NOMO-1 treated with dmso at 0.1 percent for 144 hours (cell line): ENCODE results near the gene FZD7.

Experiments
- DNase-seq: peaks from one replicate; lab custom pipeline; 2025; ENCODE audit not compliant: unreplicated experiment; lab: John Stamatoyannopoulos, UW

Gene FZD7

GRCh38 chr2:202009581-202009980 is 24.1 kb upstream of the FZD7 start:
- DNase-seq, result no peak

DNA sequence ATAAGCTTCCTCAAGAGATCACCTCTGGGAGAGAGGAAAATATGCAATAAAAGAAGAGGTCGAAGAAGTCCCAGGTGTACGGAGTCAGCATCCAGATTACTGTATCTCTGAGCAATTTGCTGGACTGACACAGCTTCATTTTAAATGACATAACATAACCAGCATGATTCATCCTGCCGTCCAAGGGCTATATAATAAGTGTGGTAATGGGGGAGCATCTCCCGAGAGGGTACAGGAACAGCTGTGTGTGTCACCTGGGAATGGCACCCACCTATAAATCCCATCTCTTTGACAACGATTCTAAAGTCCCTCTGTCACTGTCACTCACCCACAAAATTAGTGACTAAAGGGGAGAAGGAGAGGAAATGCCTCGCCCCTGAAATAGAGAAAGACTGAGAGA is 19.3 kb upstream of the FZD7 start:
- DNase-seq, result no peak

DNA sequence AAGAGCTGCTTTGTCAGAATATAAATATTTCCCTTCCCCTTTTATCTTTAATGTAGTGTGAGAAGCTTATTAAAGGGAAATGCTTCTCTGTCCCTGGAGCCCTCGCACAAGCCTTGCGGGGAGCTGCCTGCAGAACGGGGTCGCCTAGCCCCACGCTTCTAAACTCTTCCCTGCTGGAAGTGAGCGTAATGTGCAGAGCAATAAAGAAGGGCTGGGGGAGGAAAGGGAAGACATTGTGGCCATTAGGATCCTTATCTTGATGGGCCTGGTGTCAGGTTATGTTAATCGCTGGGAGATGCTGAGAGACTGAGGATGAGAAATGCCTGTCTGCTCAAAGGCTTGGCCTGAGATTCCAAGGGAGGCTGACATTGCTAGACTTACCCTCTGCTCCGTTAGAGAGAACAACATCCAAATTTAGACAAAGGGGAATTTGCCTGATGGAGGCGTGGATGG is 18.9 kb upstream of the FZD7 start:
- DNase-seq, result no peak

GRCh38 chr2:202015471-202015870 is 18.2 kb upstream of the FZD7 start:
- DNase-seq, result no peak

DNA sequence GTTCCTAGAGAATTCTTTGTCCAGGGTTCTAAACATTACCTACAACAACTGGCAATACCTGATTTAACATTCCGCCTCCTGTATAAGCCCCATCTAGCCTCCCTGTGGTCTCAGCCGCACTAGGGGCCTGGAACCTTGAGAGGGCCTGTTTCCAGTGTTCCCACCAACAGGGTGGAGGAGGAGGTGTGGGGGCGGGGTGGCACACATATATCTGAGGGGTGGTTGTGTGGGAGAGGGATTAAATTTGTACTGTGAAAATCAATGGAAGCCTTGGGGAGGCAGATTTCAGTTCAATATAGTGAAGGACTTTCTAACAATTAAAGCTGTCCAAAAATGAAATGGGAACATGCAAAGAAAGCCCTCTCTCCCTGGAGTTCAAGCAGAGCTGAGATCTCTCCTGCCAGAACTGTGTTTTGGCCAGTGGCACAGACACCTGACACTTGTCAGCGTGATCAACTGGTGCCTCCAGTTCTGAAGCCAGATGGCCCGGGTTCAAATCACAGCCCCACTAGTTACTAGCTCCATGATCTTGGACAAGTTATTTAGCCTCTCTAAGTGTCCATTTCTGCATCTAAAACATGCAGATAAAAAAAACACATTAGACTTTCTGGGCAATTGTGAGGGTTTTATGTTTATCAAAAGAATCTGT is 17.0 kb upstream of the FZD7 start:
- no peak for DNase-seq

DNA sequence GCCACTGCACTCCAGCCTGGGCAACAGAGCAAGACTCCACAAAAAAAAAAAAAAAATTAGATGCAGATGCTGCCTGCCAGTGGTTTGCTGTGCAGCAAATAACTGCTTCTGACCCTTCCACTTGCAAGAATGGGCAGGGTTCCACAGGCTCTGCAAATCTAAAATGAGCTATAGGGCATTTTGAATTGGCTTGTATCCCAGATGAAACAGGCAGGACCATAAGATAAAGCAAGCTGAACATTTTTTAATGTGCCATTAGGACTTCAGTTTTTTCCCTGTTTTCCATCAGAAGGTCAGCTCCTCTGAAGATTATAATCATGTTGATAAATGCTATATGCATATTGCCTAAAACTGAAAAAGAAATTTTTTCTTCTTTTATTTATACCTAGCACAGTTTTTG is 15.7 kb upstream of the FZD7 start:
- DNase-seq, result no peak

DNA sequence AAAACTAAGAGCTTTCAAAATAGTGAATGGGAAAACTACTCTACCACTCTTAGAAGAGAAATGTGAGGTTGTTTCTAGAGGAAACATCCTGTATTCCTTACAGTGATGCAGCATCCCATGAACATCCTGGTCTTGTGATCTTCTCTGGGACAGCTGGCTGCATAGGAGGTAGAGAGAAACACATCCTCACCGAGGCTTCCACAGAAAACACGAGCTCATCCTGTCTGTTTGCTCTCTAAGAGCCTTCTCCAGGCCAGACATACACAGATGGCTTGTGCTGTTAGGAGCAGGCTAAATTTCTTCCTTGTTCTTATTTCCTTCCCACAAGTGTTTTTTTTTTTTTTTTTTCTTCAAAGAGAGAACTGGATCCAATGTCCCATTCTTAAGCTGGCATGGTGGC is 14.7 kb upstream of the FZD7 start:
- no peak for DNase-seq

- DNase-seq, result no peak
These were observed 13.8 kb upstream of the FZD7 start for GRCh38 chr2:202019689-202020450.

GRCh38 chr2:202022755-202023154 is 10.9 kb upstream of the FZD7 start:
- DNase-seq, result no peak

GRCh38 chr2:202023198-202023903 is 10.3 kb upstream of the FZD7 start:
- DNase-seq, result no peak

DNA sequence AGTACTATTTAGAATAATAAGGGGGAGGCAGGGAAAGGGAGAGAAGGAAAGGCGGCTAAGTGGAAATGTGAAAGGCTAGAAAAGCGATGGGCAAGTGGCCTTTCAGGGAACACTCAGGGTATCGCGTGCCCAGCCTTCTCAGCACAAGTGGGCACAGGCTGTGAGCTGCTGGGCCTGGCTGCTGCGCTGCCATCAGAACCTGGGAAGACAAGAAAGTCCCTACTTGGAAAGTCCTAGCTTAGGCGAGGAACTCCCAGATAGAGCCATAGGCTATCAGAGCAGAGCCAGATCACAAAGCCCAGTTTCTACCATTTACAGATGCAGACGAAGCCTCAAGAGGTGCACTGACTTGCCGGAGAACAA is 9.8 kb upstream of the FZD7 start:
- DNase-seq, result no peak

- no peak for DNase-seq
These were observed 8.8 kb upstream of the FZD7 start for GRCh38 chr2:202024871-202025270.

- no peak for DNase-seq
These were observed 7.8 kb upstream of the FZD7 start for GRCh38 chr2:202025816-202026215.

- DNase-seq, result no peak
These were observed 7.1 kb upstream of the FZD7 start for GRCh38 chr2:202026507-202026906.

DNA sequence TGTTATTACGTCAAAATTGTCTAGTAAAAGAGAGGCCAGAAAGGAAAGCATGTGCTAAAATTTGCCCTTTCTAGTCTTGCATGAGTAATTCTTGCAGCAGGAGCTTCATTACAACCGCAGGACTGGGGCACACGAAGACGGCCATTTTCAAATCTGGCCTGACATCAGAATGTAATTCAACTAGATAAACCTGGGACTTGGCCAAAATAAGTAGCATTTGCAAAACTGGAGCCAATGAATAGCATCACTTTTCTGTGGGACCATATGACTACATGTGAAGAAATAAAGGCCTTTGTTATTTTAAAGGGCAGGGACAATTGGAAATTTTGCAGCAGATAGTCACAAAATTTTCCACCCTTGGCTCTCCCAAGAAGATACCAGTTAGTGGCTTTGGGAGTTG is 3.0 kb upstream of the FZD7 start:
- no peak for DNase-seq

DNA sequence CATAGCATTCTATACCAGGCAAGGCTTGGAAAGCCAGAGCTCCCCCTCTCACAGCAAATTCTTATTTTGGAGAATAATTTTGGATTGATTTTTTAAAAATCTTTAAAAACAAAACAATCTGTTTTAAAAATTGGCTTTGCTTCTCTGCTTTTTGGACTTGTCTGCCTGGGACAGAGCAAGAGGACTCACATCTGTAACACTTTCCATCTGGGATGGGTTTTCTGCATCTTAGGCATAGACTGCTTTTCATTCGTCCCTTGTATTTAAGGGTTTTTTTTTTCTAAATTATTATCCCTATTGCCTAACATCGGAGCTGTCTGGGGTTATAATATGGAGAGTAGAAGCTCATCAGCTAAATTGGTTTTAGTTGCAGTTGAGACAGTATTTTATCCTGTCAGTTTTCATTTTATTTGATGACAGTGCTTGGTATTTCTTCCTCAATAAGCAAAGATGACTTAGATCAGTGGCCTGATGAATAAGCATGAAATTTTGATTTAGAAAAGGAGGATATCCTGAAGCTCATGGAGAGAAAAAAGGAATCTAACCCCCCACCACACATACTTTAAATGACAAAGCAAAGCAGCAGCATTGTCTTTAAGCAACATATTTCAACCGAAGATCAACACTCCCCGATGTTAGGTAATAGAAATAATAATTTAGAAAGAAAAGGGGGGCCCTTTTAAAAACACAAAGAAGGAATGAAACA is 2.3 kb upstream of the FZD7 start:
- no peak for DNase-seq

GRCh38 chr2:202032846-202033316 is 774 bp upstream of the FZD7 start:
- DNase-seq, result peak; percentile 33

- DNase-seq, result no peak
These were observed 814 bp downstream of the FZD7 start for GRCh38 chr2:202034249-202035088.

GRCh38 chr2:202035089-202035940 is 1.7 kb downstream of the FZD7 start:
- no peak for DNase-seq

DNA sequence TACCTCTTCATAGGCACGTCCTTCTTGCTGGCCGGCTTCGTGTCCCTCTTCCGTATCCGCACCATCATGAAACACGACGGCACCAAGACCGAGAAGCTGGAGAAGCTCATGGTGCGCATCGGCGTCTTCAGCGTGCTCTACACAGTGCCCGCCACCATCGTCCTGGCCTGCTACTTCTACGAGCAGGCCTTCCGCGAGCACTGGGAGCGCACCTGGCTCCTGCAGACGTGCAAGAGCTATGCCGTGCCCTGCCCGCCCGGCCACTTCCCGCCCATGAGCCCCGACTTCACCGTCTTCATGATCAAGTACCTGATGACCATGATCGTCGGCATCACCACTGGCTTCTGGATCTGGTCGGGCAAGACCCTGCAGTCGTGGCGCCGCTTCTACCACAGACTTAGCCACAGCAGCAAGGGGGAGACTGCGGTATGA is 2.3 kb downstream of the FZD7 start:
- no peak for DNase-seq
